ENCODE results near the gene CDH4.

Gene CDH4

DNA sequence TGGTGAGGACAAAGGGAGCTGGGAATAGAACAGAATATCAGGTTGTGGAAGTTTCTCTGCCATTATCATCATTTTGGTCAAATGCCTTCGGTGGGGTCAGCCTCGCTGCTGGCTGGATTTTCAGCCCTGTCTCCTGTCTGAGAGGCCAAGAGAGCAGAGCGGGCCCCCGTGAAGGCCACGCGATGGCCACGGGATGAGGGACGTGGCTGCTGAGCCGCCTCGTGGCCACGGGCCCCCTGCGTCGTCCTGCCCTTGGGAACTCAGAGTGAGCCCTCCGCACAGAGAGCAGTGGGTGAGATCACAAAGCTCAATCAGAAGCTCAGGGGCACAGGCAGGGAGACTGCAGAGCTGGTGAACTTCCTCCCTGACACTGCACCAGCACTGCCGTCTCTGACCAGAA, 363.7 kb downstream of the CDH4 start:
- TF ChIP-seq, protein P1, sequence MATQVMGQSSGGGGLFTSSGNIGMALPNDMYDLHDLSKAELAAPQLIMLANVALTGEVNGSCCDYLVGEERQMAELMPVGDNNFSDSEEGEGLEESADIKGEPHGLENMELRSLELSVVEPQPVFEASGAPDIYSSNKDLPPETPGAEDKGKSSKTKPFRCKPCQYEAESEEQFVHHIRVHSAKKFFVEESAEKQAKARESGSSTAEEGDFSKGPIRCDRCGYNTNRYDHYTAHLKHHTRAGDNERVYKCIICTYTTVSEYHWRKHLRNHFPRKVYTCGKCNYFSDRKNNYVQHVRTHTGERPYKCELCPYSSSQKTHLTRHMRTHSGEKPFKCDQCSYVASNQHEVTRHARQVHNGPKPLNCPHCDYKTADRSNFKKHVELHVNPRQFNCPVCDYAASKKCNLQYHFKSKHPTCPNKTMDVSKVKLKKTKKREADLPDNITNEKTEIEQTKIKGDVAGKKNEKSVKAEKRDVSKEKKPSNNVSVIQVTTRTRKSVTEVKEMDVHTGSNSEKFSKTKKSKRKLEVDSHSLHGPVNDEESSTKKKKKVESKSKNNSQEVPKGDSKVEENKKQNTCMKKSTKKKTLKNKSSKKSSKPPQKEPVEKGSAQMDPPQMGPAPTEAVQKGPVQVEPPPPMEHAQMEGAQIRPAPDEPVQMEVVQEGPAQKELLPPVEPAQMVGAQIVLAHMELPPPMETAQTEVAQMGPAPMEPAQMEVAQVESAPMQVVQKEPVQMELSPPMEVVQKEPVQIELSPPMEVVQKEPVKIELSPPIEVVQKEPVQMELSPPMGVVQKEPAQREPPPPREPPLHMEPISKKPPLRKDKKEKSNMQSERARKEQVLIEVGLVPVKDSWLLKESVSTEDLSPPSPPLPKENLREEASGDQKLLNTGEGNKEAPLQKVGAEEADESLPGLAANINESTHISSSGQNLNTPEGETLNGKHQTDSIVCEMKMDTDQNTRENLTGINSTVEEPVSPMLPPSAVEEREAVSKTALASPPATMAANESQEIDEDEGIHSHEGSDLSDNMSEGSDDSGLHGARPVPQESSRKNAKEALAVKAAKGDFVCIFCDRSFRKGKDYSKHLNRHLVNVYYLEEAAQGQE (IDR thresholded peaks at IDR 0.05; ENCODE audit: low read depth): no peak
- TF ChIP-seq TAF1 (IDR thresholded peaks at IDR 0.05; ENCODE audit: low read depth) (no peak), NFIC (IDR thresholded peaks at IDR 0.05) (no peak), ZBTB7A (IDR thresholded peaks at IDR 0.05; ENCODE audit: low read depth) (no peak), RAD21 (IDR thresholded peaks at IDR 0.05; ENCODE audit: low read depth) (no peak), CREB1 (IDR thresholded peaks at IDR 0.05; ENCODE audit: low read depth) (no peak)
- TF ChIP-seq, protein P2, sequence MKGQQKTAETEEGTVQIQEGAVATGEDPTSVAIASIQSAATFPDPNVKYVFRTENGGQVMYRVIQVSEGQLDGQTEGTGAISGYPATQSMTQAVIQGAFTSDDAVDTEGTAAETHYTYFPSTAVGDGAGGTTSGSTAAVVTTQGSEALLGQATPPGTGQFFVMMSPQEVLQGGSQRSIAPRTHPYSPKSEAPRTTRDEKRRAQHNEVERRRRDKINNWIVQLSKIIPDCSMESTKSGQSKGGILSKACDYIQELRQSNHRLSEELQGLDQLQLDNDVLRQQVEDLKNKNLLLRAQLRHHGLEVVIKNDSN (IDR thresholded peaks at IDR 0.05): no peak

DNA sequence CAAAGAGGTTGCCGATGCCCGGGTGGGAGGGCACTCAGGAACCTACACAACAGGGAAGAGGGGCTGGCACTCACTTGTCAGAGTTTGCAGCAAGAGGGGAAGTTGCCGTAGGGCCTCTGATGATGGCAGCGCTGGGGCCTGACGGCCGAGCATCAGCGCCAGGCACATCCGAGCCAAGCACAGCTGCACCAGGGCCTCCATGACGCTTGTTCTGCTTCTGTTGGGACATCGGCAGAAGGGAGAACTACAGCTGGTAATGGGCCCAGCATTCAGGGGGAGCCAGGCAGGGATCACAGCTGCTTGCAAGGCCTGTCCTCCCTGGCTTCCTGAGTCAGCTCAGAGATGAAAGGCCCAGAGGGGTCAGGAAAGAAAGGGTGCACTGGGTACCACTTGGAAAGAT, 367.7 kb downstream of the CDH4 start:
- TF ChIP-seq, protein P1 (IDR thresholded peaks at IDR 0.05; ENCODE audit: low read depth): no peak
- TF ChIP-seq EP300 (IDR thresholded peaks at IDR 0.05; ENCODE audit: borderline replicate concordance) (no peak), TEAD4 (IDR thresholded peaks at IDR 0.05) (no peak), NFIC (IDR thresholded peaks at IDR 0.05) (no peak)

DNA sequence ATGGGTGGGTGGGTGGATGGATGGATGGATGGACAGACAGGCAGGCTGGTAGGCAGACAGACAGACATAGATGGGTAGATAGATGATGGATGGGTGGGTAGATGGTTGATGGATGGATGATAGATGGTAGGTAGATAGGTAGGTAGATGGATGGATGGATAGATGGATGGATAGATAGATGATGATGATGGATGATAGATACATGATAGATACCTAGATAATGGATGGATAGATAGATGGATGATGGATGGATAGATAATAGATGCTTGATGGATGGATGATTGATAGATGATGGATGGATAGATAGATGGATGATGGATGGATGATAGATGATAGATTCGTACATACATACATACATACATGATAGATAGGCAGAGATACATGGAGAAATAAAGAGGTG, 368.1 kb downstream of the CDH4 start:
- TF ChIP-seq, protein P3, sequence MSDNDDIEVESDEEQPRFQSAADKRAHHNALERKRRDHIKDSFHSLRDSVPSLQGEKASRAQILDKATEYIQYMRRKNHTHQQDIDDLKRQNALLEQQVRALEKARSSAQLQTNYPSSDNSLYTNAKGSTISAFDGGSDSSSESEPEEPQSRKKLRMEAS (IDR thresholded peaks at IDR 0.05): no peak
- TF ChIP-seq TEAD4 (IDR thresholded peaks at IDR 0.05) (no peak), TCF12 (IDR thresholded peaks at IDR 0.05; ENCODE audit: low read depth) (no peak), NFIC (IDR thresholded peaks at IDR 0.05) (no peak), CREB1 (IDR thresholded peaks at IDR 0.05; ENCODE audit: low read depth) (no peak), TAF1 (IDR thresholded peaks at IDR 0.05; ENCODE audit: low read depth) (no peak), YY1 (IDR thresholded peaks at IDR 0.05; ENCODE audit: low read depth) (no peak), EGR1 (IDR thresholded peaks at IDR 0.05) (no peak), RAD21 (IDR thresholded peaks at IDR 0.05; ENCODE audit: low read depth) (no peak), EP300 (IDR thresholded peaks at IDR 0.05; ENCODE audit: borderline replicate concordance) (no peak), FOXM1 (IDR thresholded peaks at IDR 0.05; ENCODE audit: borderline replicate concordance, low read depth) (no peak), CEBPB (IDR thresholded peaks at IDR 0.05) (no peak), ZBTB7A (IDR thresholded peaks at IDR 0.05; ENCODE audit: low read depth) (no peak)
- TF ChIP-seq, protein P1 (IDR thresholded peaks at IDR 0.05; ENCODE audit: low read depth): no peak
- TF ChIP-seq, protein P2 (IDR thresholded peaks at IDR 0.05): no peak

DNA sequence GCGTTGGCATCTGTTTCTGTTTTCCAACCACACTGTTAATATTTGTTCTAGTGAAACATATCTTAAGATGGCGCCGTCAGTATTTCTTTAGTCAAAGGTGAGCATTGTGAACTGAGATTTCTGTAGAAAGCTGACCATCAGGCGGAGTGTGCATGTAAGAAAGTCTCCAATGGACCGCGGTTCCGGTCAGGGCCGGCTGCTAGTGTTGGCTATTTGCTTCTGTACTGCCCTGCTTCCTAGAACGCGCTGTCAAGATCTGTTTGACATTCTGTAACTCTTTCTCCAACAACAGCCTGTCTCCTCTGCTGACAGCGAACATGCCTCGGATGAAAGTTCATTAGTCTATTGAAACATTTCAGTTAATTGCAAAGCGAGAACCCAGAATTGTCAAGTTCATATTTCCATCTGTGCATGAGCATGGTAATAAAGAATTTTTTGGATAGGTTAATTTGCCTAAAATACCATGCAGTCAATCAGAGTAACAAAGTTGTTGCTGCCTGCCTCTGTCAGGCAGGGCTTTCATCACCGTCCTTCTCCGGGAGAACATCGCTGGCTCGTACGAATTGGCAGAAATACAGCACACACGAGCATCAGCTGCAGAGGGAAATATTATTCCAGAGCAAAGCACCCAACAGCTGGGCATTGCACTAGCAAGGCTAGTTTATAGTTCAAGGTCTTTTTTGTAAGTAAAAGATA, 369.1 kb downstream of the CDH4 start:
- no peak for TF ChIP-seq EP300 (IDR thresholded peaks at IDR 0.05; ENCODE audit: borderline replicate concordance)
- no peak for TF ChIP-seq EGR1 (IDR thresholded peaks at IDR 0.05)
- no peak for TF ChIP-seq FOXM1 (IDR thresholded peaks at IDR 0.05; ENCODE audit: borderline replicate concordance, low read depth)
- TF ChIP-seq CREB1 (IDR thresholded peaks at IDR 0.05; ENCODE audit: low read depth): no peak
- no peak for TF ChIP-seq RAD21 (IDR thresholded peaks at IDR 0.05; ENCODE audit: low read depth)
- no peak for TF ChIP-seq ZBTB7A (IDR thresholded peaks at IDR 0.05; ENCODE audit: low read depth)

DNA sequence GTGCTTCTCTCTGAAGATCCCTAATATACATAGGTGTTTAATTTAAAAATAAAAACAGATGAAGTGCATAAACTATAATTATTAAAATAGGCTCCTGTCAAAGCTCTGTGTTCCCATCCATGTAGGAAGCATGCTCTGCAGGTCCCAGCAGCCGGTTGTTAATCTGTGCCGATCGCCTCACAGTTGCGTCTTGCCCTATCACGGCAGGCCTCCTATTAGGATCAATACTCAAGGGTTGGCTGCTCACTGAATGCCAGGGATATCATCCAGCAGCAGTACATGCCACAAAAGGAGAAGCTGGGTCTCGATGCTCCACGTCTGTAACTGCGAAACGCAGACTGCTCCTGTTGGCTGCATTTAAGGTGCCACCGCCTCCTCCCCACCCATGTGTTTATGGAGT, 369.8 kb downstream of the CDH4 start:
- TF ChIP-seq, protein P3 (IDR thresholded peaks at IDR 0.05): no peak
- no peak for TF ChIP-seq TEAD4 (IDR thresholded peaks at IDR 0.05)
- TF ChIP-seq TAF1 (IDR thresholded peaks at IDR 0.05; ENCODE audit: low read depth): no peak
- TF ChIP-seq RAD21 (IDR thresholded peaks at IDR 0.05; ENCODE audit: low read depth): no peak
- TF ChIP-seq, protein P2 (IDR thresholded peaks at IDR 0.05): no peak
- TF ChIP-seq ZBTB7A (IDR thresholded peaks at IDR 0.05; ENCODE audit: low read depth): no peak
- no peak for TF ChIP-seq YY1 (IDR thresholded peaks at IDR 0.05; ENCODE audit: low read depth)
- no peak for TF ChIP-seq EP300 (IDR thresholded peaks at IDR 0.05; ENCODE audit: borderline replicate concordance)
- TF ChIP-seq FOXM1 (IDR thresholded peaks at IDR 0.05; ENCODE audit: borderline replicate concordance, low read depth): no peak

All from Ishikawa (cell line).